HCT116 (cell line): ENCODE results near the gene RPH3AL.
"Not testable (repeated sequence)": the region's sequence is repeated elsewhere in the genome, so short reads cannot be mapped to it uniquely, and the experiment has no call there.

Experiments
- CEBPB ChIP-seq: IDR thresholded peaks from 2 replicates; pipeline ENCODE4 v1.6.1; 2012; ENCODE audit warnings: low read depth
- CTCF ChIP-seq, 3 experiments: fragments of 200-600 bp in 1 of 3; sonication (generic) in 1 of 3; IDR thresholded peaks in 2 of 3; conservative IDR thresholded peaks in 1 of 3; 2 replicates each; pipeline ENCODE4 v1.5.1; 2012 to 2017; ENCODE audit warnings: low read depth in 2 of 3, low read length in 2 of 3, antibody characterized with exemption in 1 of 3, borderline replicate concordance in 1 of 3, control low read depth in 1 of 3, mild to moderate bottlenecking in 1 of 3, mixed read lengths in 1 of 3, mixed run types in 1 of 3, moderate library complexity in 1 of 3; ENCODE audit not compliant: insufficient read depth in 1 of 3
- EZH2 ChIP-seq: fragments of 200-600 bp; sonication (generic); IDR thresholded peaks from 2 replicates; pipeline ENCODE4 v1.6.1; 2017; ENCODE audit warnings: antibody characterized with exemption, mixed run types
- EZH2phosphoT487 ChIP-seq: fragments of 200-600 bp; IDR thresholded peaks from 2 replicates; pipeline ENCODE4 v1.6.1; 2018; ENCODE audit warnings: antibody characterized with exemption, borderline replicate concordance
- MAX ChIP-seq: IDR thresholded peaks from 2 replicates; pipeline ENCODE4 v1.6.1; 2012
- POLR2A ChIP-seq: IDR thresholded peaks from 2 replicates; pipeline ENCODE4 v1.7.0; 2011; ENCODE audit warnings: borderline replicate concordance; ENCODE audit not compliant: insufficient read depth, insufficient read length; ENCODE audit errors: extremely low read depth
- POLR2AphosphoS5 ChIP-seq: IDR thresholded peaks from 2 replicates; pipeline ENCODE4 v1.6.1; 2011; ENCODE audit warnings: mild to moderate bottlenecking, low read depth, low read length, moderate library complexity
- RAD21 ChIP-seq: IDR thresholded peaks from 2 replicates; pipeline ENCODE4 v1.6.1; 2012; ENCODE audit warnings: low read depth, mild to moderate bottlenecking
- REST ChIP-seq: IDR thresholded peaks from 2 replicates; pipeline ENCODE4 v1.6.1; 2012; ENCODE audit warnings: low read depth
- SIN3A ChIP-seq: IDR thresholded peaks from 2 replicates; pipeline ENCODE4 v1.6.1; 2012; ENCODE audit warnings: low read depth
- SRF ChIP-seq: IDR thresholded peaks from 2 replicates; pipeline ENCODE4 v1.6.1; 2012; ENCODE audit warnings: low read depth
- TCF7L2 ChIP-seq: IDR thresholded peaks from 2 replicates; pipeline ENCODE4 v1.7.0; 2011; ENCODE audit warnings: borderline replicate concordance, inconsistent platforms; ENCODE audit not compliant: insufficient read depth, insufficient read length; ENCODE audit errors: extremely low read depth
- ZNF274 ChIP-seq: fragments of 200-500 bp; sonication (Bioruptor generic); IDR thresholded peaks from 2 replicates; pipeline ENCODE4 v1.6.1; 2014; ENCODE audit warnings: mild to moderate bottlenecking, low read depth, low read length, inconsistent platforms

GRCh38 chr17:314614-314944 lies 38.0 kb downstream of the RPH3AL start:
- TF ChIP-seq POLR2AphosphoS5; EZH2; POLR2A; TCF7L2; CTCF (IDR thresholded peaks at IDR 0.05 in 2 of 3, conservative IDR thresholded peaks at IDR 0.05 in 1 of 3; ENCODE audit: borderline replicate concordance in 1 of 3, insufficient read depth in 1 of 3, low read depth in 2 of 3, low read length in 2 of 3); REST; SRF; SIN3A; MAX; EZH2phosphoT487; RAD21; CEBPB; ZNF274: not testable (repeated sequence)
